HG02852 (cell line): ENCODE measurements around the gene TMEM107.

Experiments
- ATAC-seq: cut with Tn5 transposase; IDR thresholded peaks from one replicate; pipeline ENCODE4 v1.9.1; 2021; ENCODE audit warnings: mild to moderate bottlenecking, moderate library complexity; ENCODE audit not compliant: unreplicated experiment

TMEM107 gene

DNA sequence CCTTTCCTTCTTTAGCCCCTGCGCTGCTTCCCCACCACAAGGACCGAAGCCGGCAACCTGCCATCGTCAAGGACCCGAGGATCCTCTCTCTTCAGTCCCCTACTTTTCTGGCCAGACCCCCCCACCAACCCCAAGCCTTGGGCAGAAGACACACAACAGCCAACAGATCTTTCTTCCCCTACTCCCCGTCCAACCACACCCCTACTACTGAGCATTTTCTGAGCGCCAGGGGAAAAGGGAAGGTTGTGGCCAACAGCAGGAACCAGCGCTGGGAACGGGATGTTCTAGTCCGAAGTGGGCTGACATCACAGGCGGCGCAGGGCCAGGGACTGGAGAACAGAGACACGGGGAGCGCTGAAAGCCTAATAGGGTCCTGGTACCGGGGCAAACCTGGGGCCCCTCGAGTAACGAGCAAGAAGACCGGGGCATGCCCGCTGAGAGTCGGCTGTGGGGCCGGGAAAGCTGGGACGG lies 24.5 kb downstream of the TMEM107 start:
- ATAC-seq = no peak

GRCh38 chr17:8151120-8151640 lies 25.0 kb downstream of the TMEM107 start:
- ATAC-seq = peak; percentile 45

DNA sequence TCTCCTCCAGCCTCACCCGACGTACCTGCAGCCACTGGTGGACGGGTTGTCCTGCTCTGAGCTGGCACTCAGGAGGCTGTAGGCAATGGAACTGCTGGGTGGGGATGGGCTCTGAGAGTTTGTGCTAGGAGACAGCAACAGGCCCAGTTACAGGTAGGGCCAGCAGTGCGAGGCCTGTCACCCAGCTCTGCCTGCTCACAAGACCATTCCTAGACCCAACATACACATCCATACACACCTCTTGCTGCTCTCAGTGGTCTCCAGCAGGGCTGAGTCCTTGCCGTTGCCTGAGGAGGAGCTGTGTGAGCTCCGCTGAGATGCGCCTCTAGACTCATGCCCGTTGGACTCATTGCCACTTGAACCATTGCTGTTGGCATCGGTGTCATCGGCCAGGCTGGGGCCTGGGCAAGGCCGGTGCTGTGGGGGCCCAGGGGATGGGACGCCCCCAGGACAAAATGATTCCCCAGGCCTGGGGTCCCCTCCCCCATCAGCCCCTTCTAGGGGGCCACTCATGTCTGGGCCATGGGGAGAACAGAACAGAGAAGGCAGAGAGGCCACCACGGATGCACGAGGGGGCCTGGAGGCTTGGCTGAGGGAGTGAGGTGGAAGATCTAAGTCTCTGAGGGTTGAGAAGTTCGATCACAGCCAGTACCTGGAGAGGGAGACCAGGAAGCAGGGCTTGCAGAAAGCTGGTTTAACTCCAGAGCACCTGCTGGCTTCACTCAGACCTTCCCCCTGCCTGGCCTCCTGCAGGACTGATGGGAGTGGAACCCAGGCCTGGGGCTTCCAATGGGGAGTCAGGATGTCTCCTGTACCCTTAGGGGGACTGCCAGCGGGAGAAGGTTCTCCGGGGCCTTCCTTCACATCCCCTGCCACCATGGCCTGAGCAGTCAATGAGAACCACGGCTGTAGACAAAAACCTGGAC lies 25.7 kb downstream of the TMEM107 start:
- ATAC-seq = no peak

- no peak for ATAC-seq
These were observed 26.6 kb downstream of the TMEM107 start for GRCh38 chr17:8149419-8150193.

- no peak for ATAC-seq
These were observed 27.6 kb downstream of the TMEM107 start for GRCh38 chr17:8148560-8148959.

GRCh38 chr17:8147805-8148404 lies 28.3 kb downstream of the TMEM107 start:
- ATAC-seq = no peak

DNA sequence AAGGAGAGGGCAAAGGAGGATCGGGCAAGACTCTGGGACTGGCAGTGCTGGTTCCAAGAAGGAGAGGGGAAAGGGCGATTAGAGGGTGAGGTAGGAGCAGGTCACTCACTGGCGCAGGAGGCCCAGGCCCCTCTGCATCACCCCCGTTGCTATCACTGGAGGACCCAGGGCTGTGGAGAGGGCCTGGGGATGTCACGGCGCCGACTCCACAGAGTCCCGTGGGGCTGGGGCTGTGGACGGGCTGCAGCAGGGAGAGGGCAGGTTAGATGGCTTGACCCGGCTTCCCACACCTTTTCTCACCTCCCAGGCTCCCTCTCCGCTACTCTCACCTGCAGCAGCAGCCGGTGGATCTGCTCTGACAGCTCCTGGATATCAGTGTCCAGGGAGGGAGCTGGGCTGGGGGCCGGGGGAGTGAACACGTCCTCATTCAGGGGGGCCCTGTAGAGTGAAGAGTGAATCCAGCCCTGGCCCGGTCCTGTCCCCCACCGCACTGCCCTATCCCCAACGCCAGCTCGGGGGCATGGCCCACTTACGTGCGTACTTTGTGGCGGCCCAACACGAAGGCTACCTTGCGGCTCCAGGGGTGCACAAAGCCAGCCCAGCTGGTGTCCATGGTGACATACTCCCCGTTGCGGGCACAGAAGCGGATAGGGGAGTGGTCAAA lies 28.9 kb downstream of the TMEM107 start:
- ATAC-seq = no peak

DNA sequence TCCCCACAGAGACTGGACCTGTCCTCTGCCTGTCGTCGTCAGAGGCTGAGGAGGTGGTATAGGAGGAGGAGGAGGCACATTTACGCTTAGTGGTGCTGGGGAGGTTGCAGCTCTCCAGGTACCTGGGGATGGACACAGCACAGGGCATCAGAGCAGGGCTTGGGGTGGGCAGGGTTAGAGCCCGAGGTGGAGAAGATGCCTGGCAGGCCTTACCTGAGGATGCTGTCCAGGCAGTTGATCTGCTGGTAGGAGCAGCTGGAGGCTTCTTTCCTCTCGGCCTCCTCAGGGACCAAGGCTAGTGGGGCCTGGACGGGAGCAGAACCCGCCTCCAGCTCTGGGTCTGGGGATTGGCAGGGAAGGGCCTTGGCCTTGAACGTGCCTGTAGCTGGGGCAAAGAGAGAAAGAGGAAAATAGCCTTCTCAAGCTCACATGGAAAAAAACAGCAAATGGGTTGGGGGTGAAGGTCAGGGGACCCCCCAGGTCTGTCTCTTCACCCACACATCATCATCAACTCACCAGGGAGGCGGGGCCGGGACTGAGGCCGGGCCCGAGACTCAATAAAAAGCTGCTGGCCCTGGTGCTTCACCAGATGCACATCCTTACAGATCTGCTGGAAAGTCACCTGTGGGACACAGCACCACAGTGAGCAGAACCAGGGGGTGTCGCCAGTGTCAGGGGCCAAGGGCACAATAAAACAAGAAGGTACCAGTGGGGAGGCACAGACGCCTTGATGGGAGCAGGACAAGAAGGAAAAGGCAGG lies 29.6 kb downstream of the TMEM107 start:
- ATAC-seq = no peak

GRCh38 chr17:8145811-8146210 lies 30.4 kb downstream of the TMEM107 start:
- no peak for ATAC-seq

DNA sequence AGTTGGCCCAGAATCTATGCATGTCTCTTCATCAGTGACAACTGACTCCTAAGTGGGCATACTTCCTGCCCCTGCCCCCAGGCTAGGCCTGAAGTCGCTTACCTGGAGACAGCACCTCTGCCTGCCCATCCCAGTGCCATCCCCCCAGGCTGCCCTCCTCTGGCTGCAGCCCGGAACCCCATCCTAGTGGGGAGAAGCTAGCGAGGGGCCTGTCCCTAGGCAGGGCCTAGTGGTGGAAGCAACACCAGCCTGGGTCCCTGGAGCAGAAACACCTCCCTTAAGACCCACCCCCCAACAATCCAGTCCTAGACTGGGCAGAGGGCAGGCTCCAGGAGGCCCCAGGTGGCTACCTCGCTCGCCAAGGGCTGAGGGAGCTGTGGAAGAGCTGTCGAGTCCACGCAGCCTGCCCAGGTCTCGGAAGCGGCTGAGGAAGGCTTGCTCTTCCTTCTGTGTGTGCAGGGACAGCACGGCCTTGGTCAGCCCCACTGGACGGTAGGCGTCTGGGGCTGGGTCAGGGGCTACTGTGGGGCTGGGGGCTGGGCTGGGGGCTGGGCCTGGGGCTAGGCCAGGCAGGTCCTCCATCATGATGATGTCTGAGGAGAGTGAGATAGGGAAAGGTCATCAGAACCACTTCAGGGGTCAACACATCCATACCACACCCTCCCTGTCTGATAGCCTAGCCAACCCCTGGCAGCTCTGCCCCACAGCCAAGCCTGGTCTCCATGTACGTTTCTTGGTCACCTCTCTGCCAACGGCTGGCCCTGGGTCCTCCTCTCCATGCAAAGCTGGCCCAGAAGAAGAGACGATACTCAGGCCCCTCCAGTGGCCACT lies 31.6 kb downstream of the TMEM107 start:
- no peak for ATAC-seq

DNA sequence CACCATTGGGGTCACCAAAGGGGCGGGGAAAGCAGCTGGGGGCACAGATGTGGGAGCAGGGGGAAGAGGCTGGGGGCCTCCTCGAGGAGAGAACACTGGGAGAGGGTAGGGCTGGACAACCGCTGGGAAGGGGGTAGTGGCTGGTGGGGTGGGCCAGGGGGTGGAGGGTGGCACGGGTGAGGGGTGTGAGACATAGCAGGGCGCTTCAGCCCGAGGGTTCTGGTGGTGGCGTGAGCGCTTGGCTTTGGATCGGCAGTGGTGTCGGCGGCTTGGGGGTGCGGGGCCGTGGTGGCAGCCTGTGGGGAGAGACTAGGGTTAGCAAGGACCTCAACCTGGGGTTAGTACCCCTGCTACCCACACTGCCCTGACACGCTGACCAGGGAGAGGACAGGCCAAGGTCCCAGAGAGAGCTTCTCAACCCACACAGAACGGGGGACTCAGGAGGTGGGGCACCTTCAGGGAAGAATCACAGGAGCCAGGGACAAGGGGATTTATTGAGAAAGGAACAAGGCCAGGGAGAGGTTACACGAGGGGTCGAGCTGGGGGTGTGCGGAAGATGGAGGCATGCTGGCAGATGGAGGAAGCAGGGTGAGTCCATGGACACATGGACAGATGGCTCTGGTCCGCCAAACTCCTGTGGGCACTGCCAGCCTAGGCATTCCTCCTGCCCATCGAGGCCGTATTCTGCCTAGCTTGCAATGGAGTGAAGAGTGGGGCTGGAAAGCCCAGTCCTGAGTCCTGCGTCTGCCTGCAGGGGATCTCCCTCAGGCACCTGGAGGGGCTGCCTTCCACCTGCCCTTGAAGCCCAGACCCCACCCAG lies 32.4 kb downstream of the TMEM107 start:
- no peak for ATAC-seq

- no peak for ATAC-seq
These were observed 33.1 kb downstream of the TMEM107 start for GRCh38 chr17:8142887-8143580.

DNA sequence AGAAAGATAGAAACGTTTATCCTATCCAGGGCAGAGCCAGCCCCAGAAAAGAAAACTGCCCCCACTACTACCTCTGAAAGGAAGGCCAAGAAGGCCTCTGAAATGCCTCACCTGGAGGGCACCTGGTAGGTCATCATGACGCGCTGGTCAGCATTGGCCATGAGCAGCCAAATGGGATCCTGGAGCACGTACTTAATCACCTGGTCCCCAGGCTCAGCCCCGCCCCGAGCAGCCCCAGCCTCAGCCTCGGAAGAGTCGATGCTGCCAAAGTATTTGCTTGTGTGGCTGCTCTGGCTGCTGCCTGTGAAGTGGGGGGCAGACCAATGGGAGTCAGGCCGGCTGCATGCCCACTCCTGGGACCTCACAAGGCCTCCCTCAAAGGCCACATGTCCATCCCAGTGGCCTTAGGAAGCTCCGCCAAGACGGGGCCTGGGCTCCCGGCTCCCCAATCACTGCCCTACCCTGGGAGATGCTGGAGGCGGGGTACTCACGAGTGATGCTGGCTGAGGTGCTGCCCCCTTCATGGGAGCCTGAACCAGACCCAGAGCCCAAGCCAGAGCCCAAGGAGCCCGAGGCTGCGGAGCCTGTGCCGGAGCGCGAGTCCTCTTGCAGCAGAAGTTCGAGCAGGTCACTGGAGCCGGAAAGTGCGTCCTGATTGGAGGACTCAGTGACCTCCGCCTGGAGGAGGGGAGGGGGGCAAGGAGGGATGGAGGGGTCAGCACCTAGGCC lies 33.9 kb downstream of the TMEM107 start:
- ATAC-seq = no peak

GRCh38 chr17:8141741-8142140 lies 34.4 kb downstream of the TMEM107 start:
- no peak for ATAC-seq

GRCh38 chr17:8141045-8141444 lies 35.1 kb downstream of the TMEM107 start:
- no peak for ATAC-seq

DNA sequence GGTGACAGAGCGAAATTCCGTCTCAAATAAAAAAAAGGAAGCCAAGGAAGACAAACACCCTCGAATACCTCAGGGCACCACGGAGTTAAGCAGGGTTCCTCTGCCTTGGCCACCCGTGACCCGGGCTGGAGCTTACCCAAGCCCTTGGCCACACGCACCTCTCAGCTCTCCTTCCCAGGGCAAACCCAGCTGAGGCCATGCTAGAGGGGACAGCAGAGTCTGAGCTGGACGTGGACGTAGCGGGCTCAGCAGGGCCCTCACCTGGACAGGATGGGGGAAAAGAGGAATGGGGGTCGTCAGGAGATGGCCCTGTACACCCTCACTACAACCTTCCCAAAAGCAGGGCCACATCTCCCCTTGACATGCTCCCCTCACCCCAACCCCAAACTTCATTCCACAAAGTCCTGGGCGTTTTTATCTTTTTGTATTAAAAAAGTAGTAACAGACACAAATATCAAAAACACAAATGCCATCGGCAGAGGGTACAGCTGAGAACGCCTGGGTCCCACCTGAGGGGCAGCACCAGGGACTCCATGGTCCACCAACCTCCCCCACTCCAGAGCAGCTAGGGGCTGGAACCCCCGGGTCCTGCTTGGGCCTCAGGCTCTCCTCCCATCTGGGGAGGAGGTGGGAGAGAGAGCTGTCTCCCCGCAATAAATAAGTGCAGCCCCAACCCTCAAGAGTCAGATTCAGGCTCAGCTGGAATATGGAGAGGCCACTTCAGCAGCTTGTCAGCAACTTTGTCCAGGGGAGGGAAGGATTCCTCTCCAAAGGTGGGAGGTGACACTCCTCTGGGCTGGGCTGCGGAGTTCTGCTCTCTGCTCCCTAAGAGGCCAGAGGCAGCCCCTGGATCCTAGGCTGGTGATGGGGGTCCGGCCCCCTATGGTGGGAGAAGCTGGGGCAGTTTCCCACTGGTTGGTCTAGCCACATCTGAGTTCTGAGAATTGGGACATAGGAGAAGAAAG lies 35.8 kb downstream of the TMEM107 start:
- ATAC-seq = no peak
